ENCODE data around the gene RPL10. TPM values are rescaled to one million over a fixed set of nuclear protein-coding genes. Genes with fewer than 3 reads are reported as not detected.

Gene RPL10
- total RNA-seq, 1 donor from 2014 or later: 2,565 TPM

GRCh38 chrX:154401045-154401799 lies 3.0 kb downstream of the RPL10 start:
- no peak for ATAC-seq

- ATAC-seq: peak; percentile 42
Measured at GRCh38 chrX:154401918-154402621, 3.9 kb downstream of the RPL10 start.

- ATAC-seq: no peak
Measured at GRCh38 chrX:154402622-154403127, 4.5 kb downstream of the RPL10 start.

GRCh38 chrX:154403192-154403591 lies 5.0 kb downstream of the RPL10 start:
- ATAC-seq: no peak

- no peak for ATAC-seq
Measured at GRCh38 chrX:154403858-154404257, 5.7 kb downstream of the RPL10 start.

DNA sequence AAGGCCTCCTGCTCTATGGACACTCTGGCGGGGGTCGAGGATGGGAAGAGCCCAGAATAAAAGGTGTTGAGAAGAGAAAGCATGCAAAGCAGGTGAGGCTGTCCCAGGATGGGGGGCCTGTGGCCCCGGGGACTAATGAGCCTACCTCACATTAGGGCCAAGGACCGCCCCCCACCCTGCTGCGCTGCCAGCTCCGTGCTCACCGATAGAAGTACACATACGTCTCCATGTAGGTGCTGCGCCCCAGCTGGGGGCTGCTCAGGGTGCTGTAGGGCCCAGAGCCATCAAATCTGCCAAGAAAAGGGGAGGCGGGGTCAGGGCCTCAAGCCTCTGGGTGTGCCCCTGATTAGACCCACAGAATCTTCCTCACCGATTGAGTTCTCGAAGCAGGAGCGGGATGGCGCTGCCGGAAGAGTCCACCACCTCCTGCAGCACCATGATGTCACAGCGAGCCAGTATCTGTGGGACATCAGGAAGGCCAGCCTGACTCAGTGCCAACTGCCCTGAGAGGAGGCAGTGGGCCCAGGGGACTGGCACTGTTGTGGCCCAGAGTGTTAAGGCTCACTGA lies 6.5 kb downstream of the RPL10 start:
- no peak for ATAC-seq

DNA sequence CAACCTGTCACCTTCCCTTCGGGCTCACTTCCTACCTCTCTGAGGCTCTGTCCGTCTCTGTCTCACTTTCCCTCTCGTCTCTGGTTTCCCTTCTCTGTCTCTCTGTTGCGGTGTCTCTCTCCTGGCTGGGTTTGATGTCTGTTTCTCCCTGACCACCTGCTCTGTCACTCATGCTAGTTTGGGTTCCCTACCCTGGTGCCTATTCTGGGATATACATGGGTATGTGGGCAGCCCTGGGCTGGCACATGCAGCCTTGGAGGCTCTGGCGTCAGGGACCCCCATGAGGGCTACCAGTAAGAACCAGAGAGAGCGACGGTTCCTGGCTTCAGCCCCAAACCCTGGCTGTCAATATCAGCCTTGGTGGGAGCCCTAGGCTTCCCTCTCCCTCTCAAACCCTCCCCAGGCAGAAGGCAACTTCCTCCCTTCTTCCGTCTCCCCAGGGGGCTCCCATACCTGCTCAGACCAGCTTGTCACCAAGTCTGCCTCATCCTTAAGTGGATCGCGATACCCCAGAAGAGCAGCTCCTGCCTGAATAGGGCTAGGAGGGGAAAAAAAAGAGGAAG lies 10.6 kb downstream of the RPL10 start:
- no peak for ATAC-seq

DNA sequence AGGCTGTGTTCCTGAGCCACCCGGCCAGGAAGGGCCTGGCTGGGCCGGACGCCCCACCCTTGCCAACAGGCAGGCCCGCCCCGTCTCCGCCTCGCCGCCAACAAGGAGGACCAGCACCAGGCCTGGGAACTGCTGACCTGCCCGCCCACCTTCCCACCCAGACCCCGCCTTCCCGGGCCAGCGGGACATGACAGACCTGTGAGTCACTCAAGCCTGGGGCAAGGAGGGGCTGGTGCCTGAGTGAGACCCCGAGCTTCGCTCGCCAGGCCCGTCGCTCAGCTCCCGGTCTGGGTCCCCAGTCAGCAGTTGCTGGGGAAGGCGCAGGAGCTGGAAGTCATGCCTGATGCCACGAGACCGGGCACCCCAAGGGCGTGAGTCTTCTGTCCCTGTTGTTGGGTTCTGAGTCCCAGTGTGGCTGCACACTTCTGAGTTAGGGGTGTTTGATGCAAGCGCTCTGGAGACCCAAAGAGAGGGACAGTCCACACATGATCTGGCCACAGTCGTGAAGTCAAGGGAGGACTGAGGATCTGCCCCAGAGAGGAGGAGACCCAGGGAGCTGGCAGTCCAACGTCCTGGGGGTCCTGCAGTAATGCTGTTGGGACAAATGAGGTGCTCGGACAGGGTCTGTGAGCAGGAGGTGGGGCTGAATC lies 11.2 kb downstream of the RPL10 start, which contains the start of gene DNASE1L1:
TSS of gene DNASE1L1 (minus strand) at position 33 of the 650 bp plus-strand sequence. CDS start 3,686 bp downstream, outside the sequence.
- ATAC-seq: peak; percentile 75

DNA sequence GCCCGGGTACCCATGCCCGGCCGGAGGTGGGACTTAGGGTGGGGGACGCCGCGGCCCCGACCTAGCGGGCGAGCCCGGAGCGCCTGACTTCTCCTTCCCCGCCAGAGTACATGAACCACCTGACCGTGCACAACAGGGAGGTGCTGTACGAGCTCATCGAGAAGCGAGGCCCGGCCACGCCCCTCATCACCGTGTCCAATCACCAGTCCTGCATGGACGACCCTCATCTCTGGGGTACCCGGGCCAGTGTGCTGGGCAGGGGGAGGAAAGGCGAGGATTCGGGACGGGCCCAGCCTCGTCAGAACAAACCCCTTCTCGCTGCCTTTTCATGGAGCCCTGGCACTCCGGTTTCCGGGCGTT lies 13.8 kb downstream of the RPL10 start:
- peak; percentile 66 for ATAC-seq

GRCh38 chrX:154412468-154412867 lies 14.3 kb downstream of the RPL10 start:
- peak; percentile 76 for ATAC-seq

GRCh38 chrX:154413142-154413541 lies 15.0 kb downstream of the RPL10 start:
- no peak for ATAC-seq

DNA sequence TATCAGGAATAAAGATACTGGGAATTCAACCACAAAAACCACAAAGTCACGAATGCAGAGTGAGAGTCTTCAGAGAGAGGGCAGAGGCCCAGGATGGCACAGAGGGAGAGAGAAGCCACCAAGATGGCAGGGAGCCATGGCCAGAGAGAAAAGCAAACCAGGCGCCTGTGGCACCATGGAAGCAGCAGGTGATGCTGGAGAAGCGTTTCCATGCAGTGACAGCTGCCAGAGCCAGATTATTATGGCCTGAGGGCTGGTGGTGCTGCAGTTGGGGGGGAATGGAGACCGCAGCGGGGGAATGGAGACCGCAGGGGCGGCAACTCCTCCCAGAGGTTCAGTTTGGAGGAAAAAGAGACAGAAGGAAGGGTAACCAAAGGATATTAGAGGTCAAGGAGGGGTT lies 19.0 kb downstream of the RPL10 start:
- ATAC-seq: no peak

GRCh38 chrX:154419189-154419588 lies 21.0 kb downstream of the RPL10 start:
- no peak for ATAC-seq

GRCh38 chrX:154419688-154420401 lies 21.7 kb downstream of the RPL10 start:
- ATAC-seq: peak; percentile 27

GRCh38 chrX:154420402-154420756 lies 22.2 kb downstream of the RPL10 start:
- ATAC-seq: no peak

- no peak for ATAC-seq
Measured at GRCh38 chrX:154426916-154427770, 29.0 kb downstream of the RPL10 start.

- peak; percentile 96 for ATAC-seq
Measured at GRCh38 chrX:154428176-154429171, 30.3 kb downstream of the RPL10 start, which contains the start of gene ATP6AP1. Gene ATP6AP1 (plus strand): TSS chrX:154428677. CDS start chrX:154428693, 16 bp downstream.

GRCh38 chrX:154429711-154430110 lies 31.5 kb downstream of the RPL10 start:
- ATAC-seq: no peak

DNA sequence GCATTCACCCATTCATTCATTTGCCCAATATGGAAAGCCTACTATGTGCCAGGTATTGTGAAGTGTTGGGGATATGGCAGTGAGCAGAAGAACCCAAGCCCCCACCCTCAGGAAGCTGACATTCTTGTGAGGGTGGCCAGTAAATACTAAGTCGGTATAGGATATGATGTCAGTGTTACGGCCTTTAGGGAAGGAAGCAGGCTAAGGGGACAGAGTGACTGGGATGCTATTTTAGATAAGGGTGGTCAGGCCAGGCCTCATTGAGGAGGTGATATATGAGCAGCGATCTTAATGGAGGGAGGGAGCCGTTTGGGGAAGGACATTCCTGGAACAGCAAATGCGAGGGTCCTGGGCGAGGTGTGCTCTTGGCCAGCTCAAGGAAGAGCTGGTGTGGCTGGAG lies 32.3 kb downstream of the RPL10 start:
- ATAC-seq: no peak

DNA sequence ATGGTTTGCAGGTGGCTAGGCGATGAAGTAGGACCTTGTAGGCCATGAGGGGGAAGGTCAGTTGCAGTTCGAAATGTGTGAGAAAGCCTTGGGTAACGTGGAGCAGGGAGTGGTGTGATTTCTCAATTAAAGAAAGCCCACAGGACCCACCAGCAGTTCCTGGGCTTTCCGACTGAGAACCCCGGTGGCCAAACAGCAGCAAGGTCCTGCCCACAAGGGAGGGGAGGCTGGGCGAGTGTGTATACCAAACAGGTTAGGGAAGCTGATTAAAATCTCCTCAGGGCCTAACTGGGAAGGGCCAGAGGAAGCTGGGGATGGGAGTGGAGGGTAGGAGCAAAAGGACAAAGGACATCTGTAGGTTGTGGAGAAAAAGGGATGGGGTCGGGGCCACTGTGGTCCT lies 32.7 kb downstream of the RPL10 start:
- peak; percentile 14 for ATAC-seq

Measured in esophagus mucosa (tissue), 1 donor.